GM18517 (cell line): Measurements from ENCODE around the gene RHO.

Experiments used
- ATAC-seq: cut with Tn5 transposase; IDR thresholded peaks from one replicate; pipeline ENCODE4 v1.9.1; 2021; ENCODE audit warnings: mild to moderate bottlenecking, moderate library complexity; ENCODE audit not compliant: unreplicated experiment

RHO gene

GRCh38 chr3:129558081-129558771 lies 29.8 kb downstream of the RHO start:
- ATAC-seq = no peak

GRCh38 chr3:129558772-129559564 lies 30.5 kb downstream of the RHO start:
- ATAC-seq = no peak

- ATAC-seq = no peak
These were observed 31.2 kb downstream of the RHO start for GRCh38 chr3:129559565-129560079.

GRCh38 chr3:129560269-129560787 lies 31.9 kb downstream of the RHO start:
- no peak for ATAC-seq

- ATAC-seq = no peak
These were observed 32.6 kb downstream of the RHO start for GRCh38 chr3:129560911-129561594.

- ATAC-seq = no peak
These were observed 33.3 kb downstream of the RHO start for GRCh38 chr3:129561619-129562248.

GRCh38 chr3:129562803-129563202 lies 34.4 kb downstream of the RHO start:
- ATAC-seq = no peak

- ATAC-seq = no peak
These were observed 34.9 kb downstream of the RHO start for GRCh38 chr3:129563332-129563731.

GRCh38 chr3:129563850-129564535 lies 35.6 kb downstream of the RHO start:
- ATAC-seq = no peak

- ATAC-seq = no peak
These were observed 36.7 kb downstream of the RHO start for GRCh38 chr3:129564981-129565644.

- no peak for ATAC-seq
These were observed 37.5 kb downstream of the RHO start for GRCh38 chr3:129565902-129566301.

- no peak for ATAC-seq
These were observed 38.8 kb downstream of the RHO start for GRCh38 chr3:129567176-129567705.

GRCh38 chr3:129567939-129568338 lies 39.5 kb downstream of the RHO start:
- ATAC-seq = no peak

- ATAC-seq = no peak
These were observed 41.4 kb downstream of the RHO start for GRCh38 chr3:129569856-129570255.

GRCh38 chr3:129571605-129572547 lies 43.4 kb downstream of the RHO start:
- ATAC-seq = no peak

- ATAC-seq = no peak
These were observed 44.2 kb downstream of the RHO start for GRCh38 chr3:129572603-129573002.

- no peak for ATAC-seq
These were observed 45.1 kb downstream of the RHO start for GRCh38 chr3:129573493-129573892.

GRCh38 chr3:129574206-129574605 lies 45.8 kb downstream of the RHO start:
- no peak for ATAC-seq
